Ramos (cell line): Measurements from ENCODE around the gene MVK.

Experiments used
- in situ Hi-C: fragments of 300-500 bp; cut with MboI; formaldehyde crosslinking; loops from one replicate; pipeline ENCODE4 v1.14.3; 2022; ENCODE audit warnings: low sequenced_read_pairs; ENCODE audit not compliant: unreplicated experiment

MVK gene

DNA sequence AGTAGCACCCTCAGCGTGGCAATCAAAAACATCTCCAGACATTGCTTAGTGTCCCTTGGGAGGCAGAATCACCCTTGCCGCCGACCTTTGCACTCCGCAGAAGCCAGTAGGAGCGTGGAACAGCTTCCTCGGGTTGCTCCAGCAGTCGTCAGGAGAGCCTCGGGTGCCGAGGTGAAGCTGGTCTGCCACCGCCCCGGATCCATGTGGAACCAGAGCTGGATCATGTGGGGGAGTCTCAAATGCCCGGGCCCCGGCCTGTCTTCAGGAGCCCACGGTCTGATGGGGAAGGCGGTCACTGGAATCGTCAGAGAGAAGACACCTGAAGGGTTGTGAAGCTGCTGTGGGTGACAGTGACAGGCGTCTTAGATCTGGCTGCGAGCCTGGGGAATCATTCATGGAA, 14.3 kb downstream of the MVK start:
- in situ Hi-C loops, result no loop called here

DNA sequence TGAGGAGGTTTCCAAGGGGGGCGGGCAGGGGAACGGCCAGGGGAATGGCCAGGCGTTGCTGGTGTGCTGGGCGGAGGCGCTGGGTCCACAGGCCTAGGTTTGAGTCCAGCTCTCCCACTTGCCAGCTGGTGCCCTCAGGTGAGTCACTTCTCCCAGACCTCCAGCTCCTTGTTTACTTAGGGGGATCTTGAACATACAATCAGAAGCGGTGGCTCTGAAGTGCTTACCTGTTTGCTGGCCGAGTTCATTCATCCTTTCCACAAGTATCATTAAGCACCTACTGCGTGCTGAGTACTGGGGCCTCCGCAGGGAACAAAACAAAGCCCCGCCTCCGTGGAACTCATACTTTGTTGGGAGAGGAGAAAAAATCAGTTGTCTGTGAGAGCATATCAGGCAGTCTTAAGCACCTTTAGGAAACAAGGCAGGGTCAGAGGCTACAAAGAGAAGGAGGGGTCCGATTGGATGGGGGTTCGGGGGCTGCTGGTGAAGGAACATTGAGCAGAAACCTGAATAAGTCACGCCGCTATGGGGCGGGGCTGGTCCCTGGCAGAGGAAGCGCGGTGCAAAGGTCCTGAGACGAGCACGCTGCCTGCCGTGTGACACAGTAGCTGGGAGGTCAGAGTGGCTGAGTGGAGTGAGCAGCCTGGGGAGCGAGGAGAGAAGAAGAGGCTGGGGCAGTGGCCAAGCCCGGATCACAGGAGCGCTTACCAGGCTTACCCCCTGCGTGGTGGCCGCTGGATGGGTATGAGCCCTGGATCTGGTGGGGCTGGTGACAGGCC, 15.1 kb downstream of the MVK start:
- in situ Hi-C loops, result no loop called here

DNA sequence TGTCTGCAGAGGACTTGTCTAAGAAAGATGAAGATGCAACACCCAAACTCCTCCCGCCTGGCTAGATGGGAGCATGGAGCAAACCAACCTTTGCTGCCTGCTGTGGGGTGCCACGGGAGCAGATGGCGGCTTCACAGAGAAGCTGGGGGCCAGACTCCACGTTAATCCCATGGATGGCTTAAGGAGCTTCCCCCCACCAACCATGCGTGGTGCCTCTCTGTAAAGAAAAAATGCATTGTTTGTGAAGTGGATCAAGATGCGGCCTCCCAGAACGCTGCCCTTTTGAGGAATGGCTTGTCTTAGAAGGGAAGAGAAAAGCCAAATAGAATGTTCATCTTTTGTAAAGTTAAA, 15.6 kb downstream of the MVK start:
- in situ Hi-C loops, result no loop called here

DNA sequence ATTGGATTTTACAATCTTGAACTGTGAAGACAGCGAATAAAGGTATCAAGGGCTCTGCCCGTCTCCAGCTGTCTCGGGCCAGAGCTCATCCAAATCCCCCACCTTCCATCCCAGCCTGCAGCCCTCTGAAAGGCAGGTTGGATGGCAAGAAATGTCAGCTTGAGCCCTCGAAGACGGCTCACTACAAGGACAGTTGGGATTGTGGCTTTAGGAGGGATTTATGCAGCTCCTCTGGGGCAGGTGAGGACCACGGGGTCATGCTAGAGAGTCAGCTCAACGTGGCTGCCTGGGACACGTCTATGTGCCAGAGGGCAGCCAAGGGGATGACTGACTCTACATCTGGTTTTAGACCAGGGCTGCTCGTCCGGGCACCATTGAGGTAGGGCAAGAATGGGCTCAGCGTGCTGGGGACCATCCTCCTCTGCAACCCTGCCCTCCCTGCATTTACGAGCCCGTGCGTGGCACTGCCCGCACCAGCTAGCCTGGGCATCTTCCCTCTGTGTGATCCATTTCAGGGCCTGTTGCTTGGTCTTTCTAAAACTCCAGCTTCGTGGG, 16.2 kb downstream of the MVK start:
- in situ Hi-C loops, result no loop called here

GRCh38 chr12:109590566-109590965, 17.0 kb downstream of the MVK start:
- in situ Hi-C loops, result no loop called here

- in situ Hi-C loops, result no loop called here
Measured at GRCh38 chr12:109591041-109591440, 17.4 kb downstream of the MVK start.

- in situ Hi-C loops, result no loop called here
Measured at GRCh38 chr12:109592195-109592904, 18.8 kb downstream of the MVK start.

- in situ Hi-C loops, result no loop called here
Measured at GRCh38 chr12:109592905-109593272, 19.3 kb downstream of the MVK start.

GRCh38 chr12:109594556-109595317, 21.1 kb downstream of the MVK start:
- in situ Hi-C loops, result no loop called here

DNA sequence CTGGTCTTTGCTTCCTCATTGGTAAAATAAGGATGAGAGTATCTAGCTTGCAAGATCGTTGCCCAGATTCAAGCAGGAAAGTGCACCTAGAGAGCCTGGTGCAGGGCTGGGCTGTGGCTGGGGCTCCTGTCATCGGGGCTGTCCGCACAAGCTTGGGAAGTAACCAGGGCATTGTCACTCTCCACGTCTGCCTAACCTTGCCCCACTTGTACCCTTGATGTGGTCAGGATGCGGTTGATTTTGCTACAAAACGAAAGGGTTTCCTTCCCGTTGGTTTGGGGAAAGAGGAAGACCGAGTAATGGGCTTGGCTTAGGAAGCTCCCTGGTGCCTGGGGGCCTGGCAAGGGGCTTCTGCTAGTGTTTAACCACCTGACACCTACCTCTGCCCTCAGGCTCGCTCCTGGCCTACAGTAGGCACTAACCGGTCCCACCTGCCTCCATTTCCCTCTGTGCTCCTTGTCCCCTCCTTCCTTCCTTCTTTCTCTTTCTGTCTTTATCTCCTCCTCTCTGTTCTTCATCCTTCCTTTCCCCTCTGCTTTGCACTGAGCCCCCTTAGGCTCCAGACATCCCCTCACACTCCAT, 21.8 kb downstream of the MVK start:
- in situ Hi-C loops, result no loop called here

DNA sequence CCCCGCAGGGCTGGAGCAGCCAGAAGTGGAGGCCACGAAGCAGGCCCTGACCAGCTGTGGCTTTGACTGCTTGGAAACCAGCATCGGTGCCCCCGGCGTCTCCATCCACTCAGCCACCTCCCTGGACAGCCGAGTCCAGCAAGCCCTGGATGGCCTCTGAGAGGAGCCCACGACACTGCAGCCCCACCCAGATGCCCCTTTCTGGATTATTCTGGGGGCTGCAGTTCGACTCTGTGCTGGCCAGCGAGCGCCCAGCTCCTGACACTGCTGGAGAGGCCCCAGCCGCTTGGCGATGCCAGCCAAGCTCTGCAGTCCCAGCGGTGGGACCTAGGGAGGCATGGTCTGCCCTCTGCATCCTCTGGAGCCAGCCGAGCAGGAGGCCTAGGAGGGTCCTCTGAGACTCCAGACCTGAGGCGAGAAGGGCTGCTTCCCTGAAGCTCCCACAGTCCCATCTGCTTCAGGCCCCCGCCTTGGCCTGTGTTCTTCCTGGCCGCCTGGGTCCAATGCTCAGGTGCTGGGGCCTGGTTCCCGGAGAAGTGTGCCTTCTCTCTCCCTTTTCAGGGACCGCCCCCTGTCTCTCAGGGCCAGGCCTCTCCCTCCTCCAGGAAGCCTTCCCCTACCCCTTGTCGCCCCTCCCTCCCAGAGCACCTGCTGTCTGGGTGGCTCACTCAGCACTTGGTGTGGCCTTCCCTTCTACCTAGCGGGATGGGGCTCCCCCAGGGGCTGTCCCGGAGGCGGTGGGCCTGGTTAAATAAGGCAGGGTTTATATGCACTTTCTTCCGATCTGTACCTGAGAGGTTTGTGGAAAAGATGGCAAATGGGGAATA, 23.0 kb downstream of the MVK start:
- in situ Hi-C loops, result no loop called here

DNA sequence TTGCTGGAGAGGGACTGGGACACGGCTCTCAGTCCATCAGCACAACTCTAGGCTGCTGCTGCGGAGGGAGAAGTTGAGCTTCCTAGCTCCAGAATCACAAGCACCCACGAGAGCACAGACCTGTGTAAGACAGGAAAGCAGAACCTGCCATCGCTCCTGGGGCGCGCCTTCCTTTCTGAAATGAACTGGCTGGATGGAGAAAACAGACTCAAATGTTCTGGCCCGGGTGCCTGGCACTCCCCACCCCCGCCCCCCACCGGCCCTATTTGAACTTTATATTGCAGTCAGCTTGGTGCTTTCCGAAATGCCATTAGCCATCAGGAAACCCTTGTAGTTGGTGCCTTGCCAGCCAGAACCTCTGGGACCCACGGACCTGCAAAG, 23.8 kb downstream of the MVK start:
- in situ Hi-C loops, result no loop called here

GRCh38 chr12:109597795-109598427, 24.3 kb downstream of the MVK start:
- in situ Hi-C loops, result no loop called here

GRCh38 chr12:109598428-109598854, 24.8 kb downstream of the MVK start:
- in situ Hi-C loops, result no loop called here

DNA sequence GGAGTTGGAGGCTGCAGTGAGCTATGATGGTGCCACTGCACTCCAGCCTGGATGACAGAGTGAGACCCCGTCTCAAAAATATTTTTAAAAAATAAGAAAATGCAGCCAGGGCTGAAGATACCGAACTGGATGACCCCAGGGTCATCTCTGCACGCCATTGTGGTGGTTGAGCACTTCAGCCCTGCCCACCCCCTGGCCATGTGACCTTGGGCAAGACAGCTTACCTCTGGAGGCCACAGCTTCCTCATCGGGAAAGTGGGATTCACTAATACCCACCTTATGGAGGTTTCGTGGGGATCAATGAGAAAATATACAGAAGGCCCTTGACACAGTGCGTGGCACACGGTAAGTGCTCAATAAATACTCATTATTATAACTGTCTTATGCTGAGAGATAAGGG, 25.5 kb downstream of the MVK start:
- in situ Hi-C loops, result no loop called here

GRCh38 chr12:109600481-109600880, 26.9 kb downstream of the MVK start:
- in situ Hi-C loops, result loop anchor here (10.0 kb wide), 1 partner anchor 174 kb away; no protein-coding TSS in a partner anchor

DNA sequence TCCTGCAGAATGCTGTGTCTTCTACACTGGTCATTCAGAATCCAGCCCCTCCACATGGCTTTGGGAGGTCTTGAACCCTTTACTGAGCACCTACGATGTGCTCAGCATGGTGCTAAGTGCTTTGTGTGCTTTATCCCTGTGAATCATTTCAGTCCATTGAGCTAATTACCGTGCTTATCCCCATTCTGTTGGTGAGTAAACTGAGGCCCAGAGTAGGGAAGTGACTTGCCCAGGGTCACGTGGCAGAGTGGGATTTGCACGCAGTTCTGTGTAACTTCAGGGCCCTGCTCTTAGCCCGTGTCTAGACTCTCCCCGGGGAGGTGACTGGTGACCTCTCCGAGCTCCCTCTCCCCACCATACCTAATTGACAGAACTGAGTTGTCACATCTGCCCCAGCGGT, 27.4 kb downstream of the MVK start:
- in situ Hi-C loops, result loop anchor here (10.0 kb wide), 1 partner anchor 174 kb away; no protein-coding TSS in a partner anchor

DNA sequence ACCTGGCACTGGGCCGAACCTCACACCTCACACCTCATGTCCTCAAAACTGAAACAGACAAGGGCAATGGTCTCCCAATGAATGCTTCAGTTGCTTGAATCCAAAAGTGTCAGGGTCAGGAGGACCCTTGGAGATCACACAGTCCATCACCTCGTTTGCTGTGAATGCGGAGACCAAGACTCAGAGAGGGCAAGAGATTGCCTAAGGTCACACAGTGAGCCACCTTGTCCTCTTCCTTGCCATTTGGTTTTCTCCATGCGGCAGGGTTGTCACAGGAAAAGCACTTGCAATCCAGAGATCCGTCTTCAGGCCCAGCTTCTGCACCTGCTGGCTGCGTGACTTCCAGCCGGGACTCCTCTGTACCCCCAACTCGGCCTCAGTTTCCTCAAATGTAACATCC, 28.0 kb downstream of the MVK start:
- in situ Hi-C loops, result loop anchor here (10.0 kb wide), 1 partner anchor 173 kb away; no protein-coding TSS in a partner anchor

- in situ Hi-C loops, result loop anchor here (10.0 kb wide), 1 partner anchor 173 kb away; no protein-coding TSS in a partner anchor
Measured at GRCh38 chr12:109602132-109602531, 28.5 kb downstream of the MVK start.
